Thyroid gland (tissue), 4 donors: ENCODE measurements around the gene GLRA2. TPM values are rescaled to one million over a fixed set of nuclear protein-coding genes. Genes with fewer than 3 reads are reported as not detected.
A peak's percentile ranks its signal among the peaks of the same experiment; 100 is the strongest.

Experiments
- DNase-seq, 2 donors: peaks; one replicate each; pipeline ENCODE4 v3.0.0-alpha.2; 2019
- H3K27ac ChIP-seq, 3 donors: fragments of 200-600 bp; sonication (generic); 1 replicate in 2 of 3; 2 replicates in 1 of 3; pipeline ENCODE4 v1.5.1; 2016 to 2019; ENCODE audit warnings: mild to moderate bottlenecking in 1 of 3, moderate library complexity in 1 of 3
- H3K27me3 ChIP-seq: fragments of 200-600 bp; sonication (generic); one replicate; pipeline ENCODE4 v1.5.1; 2019
- H3K36me3 ChIP-seq, 2 donors: fragments of 200-600 bp; sonication (generic); one replicate each; pipeline ENCODE4 v1.5.1; 2016 to 2019
- H3K4me1 ChIP-seq, 2 donors: fragments of 200-600 bp; sonication (generic); one replicate each; pipeline ENCODE4 v1.5.1; 2017 to 2019
- H3K4me3 ChIP-seq, 3 donors: fragments of 200-600 bp; sonication (generic); replicated peaks in 1 of 3; 1 replicate in 2 of 3; 2 replicates in 1 of 3; pipeline ENCODE4 v1.5.1; 2016; ENCODE audit warnings: mild to moderate bottlenecking in 1 of 3
- H3K9me3 ChIP-seq: fragments of 200-600 bp; sonication (generic); one replicate; pipeline ENCODE4 v1.5.1; 2017
- CTCF ChIP-seq, 6 experiments: fragments of 200-600 bp in 3 of 6; fragments of 450-650 bp in 3 of 6; sonication (generic) in 3 of 6; IDR thresholded peaks; one replicate each; pipeline ENCODE4 v1.5.1; 2016 to 2019; ENCODE audit warnings: antibody characterized with exemption in 6 of 6, mild to moderate bottlenecking in 2 of 6, inconsistent platforms in 1 of 6, moderate library complexity in 1 of 6
- POLR2A ChIP-seq, 2 donors: fragments of 450-650 bp; IDR thresholded peaks; one replicate each; pipeline ENCODE4 v1.6.1; 2017; ENCODE audit warnings: antibody characterized with exemption in 2 of 2, mild to moderate bottlenecking in 2 of 2, moderate library complexity in 1 of 2
- WGBS, 2 donors: methylation state at CpG; one replicate each; pipeline ENCODE4 v1.1.5; 2017; 5-methylcytosine and 5-hydroxymethylcytosine counted together
- intact Hi-C: fragments of 100-400 bp; cut with DNase I; formaldehyde crosslinking; loops from one replicate; pipeline ENCODE4 v1.15.1; 2023
- total RNA-seq, 4 donors: library from RNA; depleted of rRNA; stranded (reverse); fragments of >200 nt; gene quantifications; one replicate each; pipeline ENCODE4 v1.2.3, GENCODE V29; 2016

The GLRA2 gene
- total RNA-seq, 4 donors from 2014 or later, result not detected

GRCh38 chrX:14509325-14510057 lies 19.8 kb upstream of the GLRA2 start:
- Histone ChIP-seq H3K4me3 (no peak overlapping the region), H3K36me3 (no peaks in the 10 kb centered on the region), H3K9me3 (no peaks in the 10 kb centered on the region), H3K4me1 (no peaks in the 10 kb centered on the region), H3K27ac (no peak overlapping the region), H3K27me3 (no peaks in the 10 kb centered on the region)
- TF ChIP-seq POLR2A (IDR thresholded peaks at IDR 0.05) (no peak), CTCF (IDR thresholded peaks at IDR 0.05) (no peak)
- intact Hi-C loops, result no loop called here
- no peak for DNase-seq
- WGBS, 2 donors, result 82 to 85% methylated on average over 4 of the region's 4 CpGs

- intact Hi-C loops, result no loop called here
- no peak overlapping the region for H3K27ac ChIP-seq
- no peaks in the 10 kb centered on the region for H3K27me3 ChIP-seq
- H3K4me3 ChIP-seq, result no peak overlapping the region
- H3K9me3 ChIP-seq, result no peaks in the 10 kb centered on the region
- DNase-seq, result peak; percentile 62 to 68
- TF ChIP-seq CTCF (IDR thresholded peaks at IDR 0.05), result peak in 4 of 6 experiments; percentile 18 to 46 (median 38)
- TF ChIP-seq POLR2A (IDR thresholded peaks at IDR 0.05), result no peak
- H3K4me1 ChIP-seq, result no peaks in the 10 kb centered on the region
- WGBS, 2 donors, result 11 to 13% methylated on average over 14 of the region's 14 CpGs
- H3K36me3 ChIP-seq, result no peaks in the 10 kb centered on the region
Observed at GRCh38 chrX:14528629-14529289, 577 bp upstream of the GLRA2 start.

- Histone ChIP-seq H3K27ac (no peak overlapping the region), H3K4me1 (no peaks in the 10 kb centered on the region), H3K4me3 (no peak overlapping the region), H3K27me3 (no peaks in the 10 kb centered on the region), H3K9me3 (no peaks in the 10 kb centered on the region), H3K36me3 (no peaks in the 10 kb centered on the region)
- intact Hi-C loops, result no loop called here
- 82 to 85% methylated on average over 1 of the region's 1 CpG for WGBS, 2 donors
- TF ChIP-seq CTCF (IDR thresholded peaks at IDR 0.05) (no peak), POLR2A (IDR thresholded peaks at IDR 0.05) (no peak)
- no peak for DNase-seq
Observed at GRCh38 chrX:14533867-14534266, 4.5 kb downstream of the GLRA2 start.

- intact Hi-C loops, result no loop called here
- TF ChIP-seq CTCF (IDR thresholded peaks at IDR 0.05) (no peak), POLR2A (IDR thresholded peaks at IDR 0.05) (no peak)
- no peak overlapping the region for H3K4me3 ChIP-seq
- no peaks in the 10 kb centered on the region for H3K36me3 ChIP-seq
- no peaks in the 10 kb centered on the region for H3K9me3 ChIP-seq
- 75 to 83% methylated on average over 4 of the region's 4 CpGs for WGBS, 2 donors
- no peaks in the 10 kb centered on the region for H3K4me1 ChIP-seq
- DNase-seq, result no peak
- H3K27me3 ChIP-seq, result no peaks in the 10 kb centered on the region
- H3K27ac ChIP-seq, result no peak overlapping the region
Observed at GRCh38 chrX:14546190-14546589, 16.9 kb downstream of the GLRA2 start.

- TF ChIP-seq POLR2A (IDR thresholded peaks at IDR 0.05), result no peak
- TF ChIP-seq CTCF (IDR thresholded peaks at IDR 0.05), result no peak
- no peak overlapping the region for H3K27ac ChIP-seq
- H3K36me3 ChIP-seq, result no peaks in the 10 kb centered on the region
- peak; percentile 4 to 15 for DNase-seq
- H3K9me3 ChIP-seq, result no peaks in the 10 kb centered on the region
- WGBS, 2 donors, result 14 to 32% methylated on average over 3 of the region's 3 CpGs
- intact Hi-C loops, result no loop called here
- H3K27me3 ChIP-seq, result no peaks in the 10 kb centered on the region
- no peak overlapping the region for H3K4me3 ChIP-seq
- no peaks in the 10 kb centered on the region for H3K4me1 ChIP-seq
Observed at GRCh38 chrX:14554131-14554715, 24.9 kb downstream of the GLRA2 start.
